DND-41 (cell line): ENCODE measurements around the gene HSPA12B.

ENCODE experiments used
- ATAC-seq: fragments of 200-7000 bp; cut with Tn5 transposase; 3 replicates; pipeline ENCODE4 v1.9.1; 2021; ENCODE audit warnings: low read depth; ENCODE audit not compliant: insufficient read depth
- DNase-seq: peaks from one replicate; pipeline ENCODE4 v3.0.0-alpha.2; 2020
- H2AFZ ChIP-seq: 2 replicates; pipeline ENCODE4 v1.6.0; 2012; ENCODE audit warnings: low read depth, low read length
- H3K27ac ChIP-seq: 2 replicates; pipeline ENCODE4 v1.5.1; 2012; ENCODE audit warnings: low read length, inconsistent platforms
- H3K27me3 ChIP-seq: fragments of 200-600 bp; sonication (generic); 2 replicates; pipeline ENCODE4 v1.6.0; 2012; ENCODE audit warnings: low read length, mild to moderate bottlenecking, inconsistent platforms; ENCODE audit not compliant: insufficient read depth, poor library complexity
- H3K36me3 ChIP-seq: 2 replicates; pipeline ENCODE4 v1.5.1; 2012; ENCODE audit warnings: low read length, inconsistent platforms; ENCODE audit not compliant: insufficient read depth
- H3K4me1 ChIP-seq: 2 replicates; pipeline ENCODE4 v1.5.1; 2012; ENCODE audit warnings: mild to moderate bottlenecking, low read length; ENCODE audit not compliant: insufficient read depth
- H3K4me2 ChIP-seq: 2 replicates; pipeline ENCODE4 v1.6.0; 2012; ENCODE audit warnings: mild to moderate bottlenecking, moderate library complexity, low read length, inconsistent platforms; ENCODE audit not compliant: insufficient read depth
- H3K4me3 ChIP-seq, 2 experiments: fragments of 200-600 bp in 1 of 2; shearing (Covaris generic) in 1 of 2; 2 replicates each; pipeline ENCODE4 v1.5.1; 2012 to 2016; ENCODE audit warnings: inconsistent platforms in 2 of 2, low read length in 2 of 2, mild to moderate bottlenecking in 2 of 2, low read depth in 1 of 2, moderate library complexity in 1 of 2
- H3K79me2 ChIP-seq: 2 replicates; pipeline ENCODE4 v1.6.0; 2012; ENCODE audit warnings: low read length, inconsistent platforms; ENCODE audit not compliant: insufficient read depth
- H3K9ac ChIP-seq: 2 replicates; pipeline ENCODE4 v1.6.0; 2012; ENCODE audit warnings: low read depth, mild to moderate bottlenecking, inconsistent platforms, low read length, moderate library complexity
- H3K9me3 ChIP-seq: 2 replicates; pipeline ENCODE4 v1.5.1; 2012; ENCODE audit warnings: low read length, moderate library complexity, mild to moderate bottlenecking, inconsistent platforms; ENCODE audit not compliant: insufficient read depth, severe bottlenecking
- H4K20me1 ChIP-seq: 2 replicates; pipeline ENCODE4 v1.6.0; 2012; ENCODE audit warnings: low read length; ENCODE audit not compliant: insufficient read depth
- CTCF ChIP-seq: IDR thresholded peaks from 2 replicates; pipeline ENCODE4 v1.5.1; 2012; ENCODE audit warnings: borderline replicate concordance, low read length, moderate library complexity, mild to moderate bottlenecking; ENCODE audit not compliant: poor library complexity, severe bottlenecking; ENCODE audit errors: extremely low read depth
- EZH2 ChIP-seq: IDR thresholded peaks from 3 replicates; pipeline ENCODE4 v1.6.1; 2012; ENCODE audit warnings: borderline replicate concordance, low read depth, mild to moderate bottlenecking, moderate library complexity, low read length, inconsistent platforms; ENCODE audit not compliant: severe bottlenecking

Gene HSPA12B

GRCh38 chr20:3739926-3740451 lies 7.5 kb downstream of the HSPA12B start:
- no peak overlapping the region for H3K9ac ChIP-seq
- no peaks in the 10 kb centered on the region for H3K27me3 ChIP-seq
- no peak overlapping the region for H3K4me3 ChIP-seq
- no peak overlapping the region for H2AFZ ChIP-seq
- TF ChIP-seq CTCF = no peak
- no peak for TF ChIP-seq EZH2
- no peaks in the 10 kb centered on the region for H3K9me3 ChIP-seq
- DNase-seq (no peak), ATAC-seq (0 out of 3 replicates have a peak, but pooled peaks have one; percentile 22)
- H4K20me1 ChIP-seq = no peaks in the 10 kb centered on the region
- H3K4me2 ChIP-seq = no peak overlapping the region
- no peak overlapping the region for H3K27ac ChIP-seq
- H3K4me1 ChIP-seq = no peaks in the 10 kb centered on the region
- no peaks in the 10 kb centered on the region for H3K36me3 ChIP-seq
- no peaks in the 10 kb centered on the region for H3K79me2 ChIP-seq

- H3K27me3 ChIP-seq = no peaks in the 10 kb centered on the region
- H3K4me2 ChIP-seq = no peak overlapping the region
- no peak overlapping the region for H3K9ac ChIP-seq
- no peaks in the 10 kb centered on the region for H4K20me1 ChIP-seq
- ATAC-seq (no peak), DNase-seq (no peak)
- TF ChIP-seq EZH2 (no peak), CTCF (no peak)
- H3K36me3 ChIP-seq = no peaks in the 10 kb centered on the region
- H3K4me1 ChIP-seq = no peaks in the 10 kb centered on the region
- no peak overlapping the region for H2AFZ ChIP-seq
- H3K9me3 ChIP-seq = no peaks in the 10 kb centered on the region
- H3K79me2 ChIP-seq = no peaks in the 10 kb centered on the region
- no peak overlapping the region for H3K4me3 ChIP-seq
- no peak overlapping the region for H3K27ac ChIP-seq
Measured at GRCh38 chr20:3740615-3741301, 8.3 kb downstream of the HSPA12B start.

- no peaks in the 10 kb centered on the region for H3K4me1 ChIP-seq
- H3K9me3 ChIP-seq = no peaks in the 10 kb centered on the region
- no peak overlapping the region for H3K27ac ChIP-seq
- no peaks in the 10 kb centered on the region for H3K79me2 ChIP-seq
- no peak overlapping the region for H3K4me2 ChIP-seq
- no peak overlapping the region for H2AFZ ChIP-seq
- no peaks in the 10 kb centered on the region for H4K20me1 ChIP-seq
- no peak overlapping the region for H3K9ac ChIP-seq
- no peak overlapping the region for H3K4me3 ChIP-seq
- DNase-seq (no peak), ATAC-seq (no peak)
- no peaks in the 10 kb centered on the region for H3K36me3 ChIP-seq
- TF ChIP-seq EZH2 (no peak), CTCF (no peak)
- no peaks in the 10 kb centered on the region for H3K27me3 ChIP-seq
Measured at GRCh38 chr20:3741836-3742458, 9.5 kb downstream of the HSPA12B start.
